Mesothelial cell of epicardium (in vitro differentiated cells): ENCODE data around the gene SPECC1L. TPM values are rescaled to one million over a fixed set of nuclear protein-coding genes. Genes with fewer than 3 reads are reported as not detected.

Experiments
- DNase-seq, 2 experiments: peaks; one replicate each; pipeline ENCODE4 v3.0.0; 2021; ENCODE audit warnings: low spot score in 2 of 2; ENCODE audit not compliant: unreplicated experiment in 2 of 2
- H3K27ac Mint-ChIP-seq: 2 replicates; pipeline ENCODE4 v1.8.0; 2021; ENCODE audit warnings: mixed read lengths
- H3K27me3 Mint-ChIP-seq: 2 replicates; pipeline ENCODE4 v1.8.0; 2021; ENCODE audit warnings: low read depth, mixed read lengths
- H3K36me3 Mint-ChIP-seq: 2 replicates; pipeline ENCODE4 v1.8.0; 2021; ENCODE audit warnings: mixed read lengths
- H3K4me1 Mint-ChIP-seq: 2 replicates; pipeline ENCODE4 v1.8.0; 2021; ENCODE audit warnings: mixed read lengths
- H3K4me3 Mint-ChIP-seq: 2 replicates; pipeline ENCODE4 v1.8.0; 2021; ENCODE audit warnings: mild to moderate bottlenecking, moderate library complexity, mixed read lengths
- H3K9me3 Mint-ChIP-seq: 2 replicates; pipeline ENCODE4 v1.8.0; 2021; ENCODE audit warnings: mixed read lengths
- CTCF ChIP-seq: fragments of 200-600 bp; sonication (generic); IDR thresholded peaks from one replicate; pipeline ENCODE4 v1.5.0; 2021; ENCODE audit warnings: antibody characterized with exemption; ENCODE audit not compliant: unreplicated experiment
- total RNA-seq: library from RNA; stranded (reverse); gene quantifications from 3 replicates; pipeline ENCODE4 v1.2.1, GENCODE V29; 2021

SPECC1L gene
- total RNA-seq, 1 donor from 2014 or later = 88.0 TPM

GRCh38 chr22:24338726-24339451, 68.3 kb downstream of the SPECC1L start:
- TF ChIP-seq CTCF = no peak
- no peaks in the 10 kb centered on the region for H3K27me3 Mint-ChIP-seq
- H3K4me1 Mint-ChIP-seq = peaks cover 3% of the 10 kb centered on the region
- H3K9me3 Mint-ChIP-seq = no peaks in the 10 kb centered on the region
- H3K27ac Mint-ChIP-seq = peak overlapping the region; percentile 40
- DNase-seq = no peak
- peaks cover 39% of the 10 kb centered on the region for H3K36me3 Mint-ChIP-seq
- H3K4me3 Mint-ChIP-seq = no peak overlapping the region

GRCh38 chr22:24339452-24339747, 68.8 kb downstream of the SPECC1L start:
- Mint-ChIP-seq H3K27ac (no peak overlapping the region), H3K4me3 (no peak overlapping the region), H3K9me3 (no peaks in the 10 kb centered on the region), H3K27me3 (no peaks in the 10 kb centered on the region), H3K36me3 (peaks cover 44% of the 10 kb centered on the region), H3K4me1 (peaks cover 3% of the 10 kb centered on the region)
- no peak for TF ChIP-seq CTCF
- DNase-seq = no peak

- TF ChIP-seq CTCF = no peak
- Mint-ChIP-seq H3K36me3 (peaks cover 49% of the 10 kb centered on the region), H3K27ac (no peak overlapping the region), H3K27me3 (no peaks in the 10 kb centered on the region), H3K4me1 (peaks cover 3% of the 10 kb centered on the region), H3K9me3 (no peaks in the 10 kb centered on the region), H3K4me3 (no peak overlapping the region)
- DNase-seq = no peak
These were observed 71.0 kb downstream of the SPECC1L start for GRCh38 chr22:24341627-24342026.

- Mint-ChIP-seq H3K27me3 (no peaks in the 10 kb centered on the region), H3K9me3 (peaks cover 4% of the 10 kb centered on the region), H3K36me3 (peaks cover 44% of the 10 kb centered on the region), H3K4me1 (peaks cover 19% of the 10 kb centered on the region), H3K27ac (no peak overlapping the region), H3K4me3 (no peak overlapping the region)
- no peak for DNase-seq
- TF ChIP-seq CTCF = no peak
These were observed 80.0 kb downstream of the SPECC1L start for GRCh38 chr22:24350627-24351026.

GRCh38 chr22:24353121-24353520, 82.5 kb downstream of the SPECC1L start:
- peaks cover 4% of the 10 kb centered on the region for H3K9me3 Mint-ChIP-seq
- H3K36me3 Mint-ChIP-seq = peaks cover 39% of the 10 kb centered on the region
- DNase-seq = no peak
- peak overlapping the region; percentile 86 for H3K27ac Mint-ChIP-seq
- H3K4me1 Mint-ChIP-seq = peaks cover 40% of the 10 kb centered on the region
- no peak overlapping the region for H3K4me3 Mint-ChIP-seq
- no peak for TF ChIP-seq CTCF
- no peaks in the 10 kb centered on the region for H3K27me3 Mint-ChIP-seq

GRCh38 chr22:24355574-24355973, 84.9 kb downstream of the SPECC1L start:
- H3K4me3 Mint-ChIP-seq = no peak overlapping the region
- H3K9me3 Mint-ChIP-seq = peaks cover 4% of the 10 kb centered on the region
- peaks cover 27% of the 10 kb centered on the region for H3K36me3 Mint-ChIP-seq
- H3K4me1 Mint-ChIP-seq = peaks cover 58% of the 10 kb centered on the region
- no peaks in the 10 kb centered on the region for H3K27me3 Mint-ChIP-seq
- H3K27ac Mint-ChIP-seq = peak overlapping the region; percentile 83
- DNase-seq = no peak
- no peak for TF ChIP-seq CTCF
